ENCODE results near the gene SPRED1. TPM values are rescaled to one million over a fixed set of nuclear protein-coding genes. Genes with fewer than 3 reads are reported as not detected.

The SPRED1 gene
- total and polyA plus RNA-seq, 2 of the 4 experiments (the other 2 are of a cell fraction), result 6.6 to 17.9 TPM

- H3K23ac ChIP-seq (ENCODE audit: low read depth, low read length), result no peak overlapping the region
- no peak overlapping the region for H4K91ac ChIP-seq (ENCODE audit: insufficient read depth, low read depth, low read length)
- ATAC-seq (ENCODE audit: low read depth), result no peak
- H2BK15ac ChIP-seq (ENCODE audit: low read depth, low read length), result no peak overlapping the region
- no peak overlapping the region for H3K56ac ChIP-seq (ENCODE audit: extremely low read depth, insufficient read depth, low read length)
- no peak overlapping the region for H4K8ac ChIP-seq (ENCODE audit: low read depth in 2 of 2, low read length in 2 of 2)
- in situ Hi-C loops (cut with MboI; ENCODE audit: low sequenced_read_pairs) (no loop called here), intact Hi-C loops (cut with micrococcal nuclease) (no loop called here), dilution Hi-C loops (cut with HindIII; ENCODE audit: low sequenced_read_pairs, unreplicated experiment) (no loop called here)
- H2BK5ac ChIP-seq (ENCODE audit: low read depth, low read length, poor library complexity, severe bottlenecking), result no peak overlapping the region
- H3K4me1 ChIP-seq (ENCODE audit: control insufficient read depth, insufficient read depth, low read length), result peaks cover 4% of the 10 kb centered on the region
- H4K20me1 ChIP-seq (ENCODE audit: insufficient read depth, low read length), result peaks cover 20% of the 10 kb centered on the region; the same call in 1 of the 2 replicates
- H3K4me3 ChIP-seq (ENCODE audit: insufficient read depth, low read depth, low read length), result no peak overlapping the region
- H2AK5ac ChIP-seq (ENCODE audit: low read depth, low read length), result no peak overlapping the region
- H3K14ac ChIP-seq (replicated peaks; ENCODE audit: low read depth, low read length), result no peak overlapping the region
- no peak overlapping the region for H2AFZ ChIP-seq (replicated peaks; ENCODE audit: low read length, poor library complexity)
- no peaks in the 10 kb centered on the region; the same call in 1 of the 2 replicates for H3K9me1 ChIP-seq (ENCODE audit: insufficient read depth, low read length)
- H3K9me3 ChIP-seq (ENCODE audit: control insufficient read depth, insufficient read depth, low read length), result no peaks in the 10 kb centered on the region
- H2BK20ac ChIP-seq (ENCODE audit: low read depth, low read length), result no peak overlapping the region
- peaks cover 7% of the 10 kb centered on the region for H3K36me3 ChIP-seq (ENCODE audit: control insufficient read depth, insufficient read depth, low read length)
- H2BK120ac ChIP-seq (ENCODE audit: low read depth, low read length), result no peak overlapping the region
- H4K5ac ChIP-seq (ENCODE audit: low read depth, low read length), result no peak overlapping the region
- BruUV-seq (replicated peaks), result no TSS peak
- POLR2A ChIA-PET (ENCODE audit: unreplicated experiment), result no interaction called here
- no peak overlapping the region for H3K4ac ChIP-seq (ENCODE audit: low read depth, low read length)
- H3K27me3 ChIP-seq (ENCODE audit: control insufficient read depth, insufficient read depth, low read length), result no peaks in the 10 kb centered on the region
- peaks cover 16 to 44% of the 10 kb centered on the region in 2 experiments; a peak in 3 of 4 replicates for H3K79me1 ChIP-seq (ENCODE audit: low read depth in 1 of 2, low read length in 2 of 2)
- WGBS, 2 experiments (ENCODE audit: extremely low coverage in 2 of 2, insufficient read length in 1 of 2), result no CpG with 5 or more reads among the region's 2 CpGs
- H2AK9ac ChIP-seq (replicated peaks; ENCODE audit: low read depth, low read length, poor library complexity), result no peak overlapping the region
- no peak overlapping the region for H3K18ac ChIP-seq (ENCODE audit: low read depth, low read length)
- no peak for DNase-seq
- no peak overlapping the region for H3K9ac ChIP-seq (ENCODE audit: low read depth, low read length)
- no peak overlapping the region for H3K27ac ChIP-seq (ENCODE audit: insufficient read depth, low read length)
- no peak overlapping the region for H3K4me2 ChIP-seq (ENCODE audit: low read depth, low read length)
- TF ChIP-seq, protein P1, sequence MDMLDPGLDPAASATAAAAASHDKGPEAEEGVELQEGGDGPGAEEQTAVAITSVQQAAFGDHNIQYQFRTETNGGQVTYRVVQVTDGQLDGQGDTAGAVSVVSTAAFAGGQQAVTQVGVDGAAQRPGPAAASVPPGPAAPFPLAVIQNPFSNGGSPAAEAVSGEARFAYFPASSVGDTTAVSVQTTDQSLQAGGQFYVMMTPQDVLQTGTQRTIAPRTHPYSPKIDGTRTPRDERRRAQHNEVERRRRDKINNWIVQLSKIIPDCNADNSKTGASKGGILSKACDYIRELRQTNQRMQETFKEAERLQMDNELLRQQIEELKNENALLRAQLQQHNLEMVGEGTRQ (IDR thresholded peaks at IDR 0.05; ENCODE audit: low read depth, low read length), result no peak
- TF ChIP-seq BHLHE40 (IDR thresholded peaks at IDR 0.05; ENCODE audit: low read depth, low read length), result no peak
- TF ChIP-seq RCOR1 (IDR thresholded peaks at IDR 0.05; ENCODE audit: insufficient replicate concordance, low read length), result no peak
- TF ChIP-seq SMC3 (IDR thresholded peaks at IDR 0.05; ENCODE audit: low read depth, low read length), result no peak
- TF ChIP-seq, protein P2, sequence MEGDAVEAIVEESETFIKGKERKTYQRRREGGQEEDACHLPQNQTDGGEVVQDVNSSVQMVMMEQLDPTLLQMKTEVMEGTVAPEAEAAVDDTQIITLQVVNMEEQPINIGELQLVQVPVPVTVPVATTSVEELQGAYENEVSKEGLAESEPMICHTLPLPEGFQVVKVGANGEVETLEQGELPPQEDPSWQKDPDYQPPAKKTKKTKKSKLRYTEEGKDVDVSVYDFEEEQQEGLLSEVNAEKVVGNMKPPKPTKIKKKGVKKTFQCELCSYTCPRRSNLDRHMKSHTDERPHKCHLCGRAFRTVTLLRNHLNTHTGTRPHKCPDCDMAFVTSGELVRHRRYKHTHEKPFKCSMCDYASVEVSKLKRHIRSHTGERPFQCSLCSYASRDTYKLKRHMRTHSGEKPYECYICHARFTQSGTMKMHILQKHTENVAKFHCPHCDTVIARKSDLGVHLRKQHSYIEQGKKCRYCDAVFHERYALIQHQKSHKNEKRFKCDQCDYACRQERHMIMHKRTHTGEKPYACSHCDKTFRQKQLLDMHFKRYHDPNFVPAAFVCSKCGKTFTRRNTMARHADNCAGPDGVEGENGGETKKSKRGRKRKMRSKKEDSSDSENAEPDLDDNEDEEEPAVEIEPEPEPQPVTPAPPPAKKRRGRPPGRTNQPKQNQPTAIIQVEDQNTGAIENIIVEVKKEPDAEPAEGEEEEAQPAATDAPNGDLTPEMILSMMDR (conservative IDR thresholded peaks at IDR 0.05; ENCODE audit: low read depth, low read length), result no peak
- no peak for TF ChIP-seq ELK1 (IDR thresholded peaks at IDR 0.05; ENCODE audit: borderline replicate concordance, low read depth, low read length)
- TF ChIP-seq POLR2A (IDR thresholded peaks at IDR 0.05; ENCODE audit: low read depth, low read length), result no peak
- TF ChIP-seq MXI1 (IDR thresholded peaks at IDR 0.05; ENCODE audit: borderline replicate concordance, low read depth, low read length), result no peak
- no peak for TF ChIP-seq FOS (IDR thresholded peaks at IDR 0.05; ENCODE audit: low read depth, low read length)
- no peak for TF ChIP-seq MAFK (IDR thresholded peaks at IDR 0.05; ENCODE audit: low read depth, low read length)
- TF ChIP-seq NFE2L2 (IDR thresholded peaks at IDR 0.05; ENCODE audit: low read depth, low read length), result no peak
- TF ChIP-seq RFX5 (IDR thresholded peaks at IDR 0.05; ENCODE audit: low read depth, low read length), result no peak
- no peak for TF ChIP-seq MAZ (IDR thresholded peaks at IDR 0.05; ENCODE audit: borderline replicate concordance, low read depth, low read length)
- no peak for TF ChIP-seq CHD1 (IDR thresholded peaks at IDR 0.05; ENCODE audit: low read depth, low read length)
- CTCF ChIA-PET, result no interaction called here
Measured at GRCh38 chr15:38307251-38307650, 54.6 kb downstream of the SPRED1 start.
